HS-5 (cell line): ENCODE data around the gene CNN1.
"Not testable (repeated sequence)": the region's sequence is repeated elsewhere in the genome, so short reads cannot be mapped to it uniquely, and the experiment has no call there.

Experiments
- DNase-seq: peaks from one replicate; pipeline ENCODE4 v3.0.0-alpha.2; 2012; ENCODE audit warnings: low read depth

CNN1 gene

GRCh38 chr19:11534948-11535347 lies 3.7 kb upstream of the CNN1 start:
- no peak for DNase-seq

GRCh38 chr19:11535792-11536595 lies 2.7 kb upstream of the CNN1 start:
- no peak for DNase-seq

GRCh38 chr19:11539495-11540365 lies 1.1 kb downstream of the CNN1 start:
- DNase-seq, result no peak

GRCh38 chr19:11540645-11541044 lies 2.0 kb downstream of the CNN1 start:
- DNase-seq, result no peak

GRCh38 chr19:11541238-11541637 lies 2.6 kb downstream of the CNN1 start:
- DNase-seq, result no peak

GRCh38 chr19:11547929-11548700 lies 9.5 kb downstream of the CNN1 start:
- DNase-seq, result no peak

GRCh38 chr19:11549386-11549953 lies 10.8 kb downstream of the CNN1 start:
- DNase-seq, result no peak

- no peak for DNase-seq
Measured at GRCh38 chr19:11550265-11550664, 11.6 kb downstream of the CNN1 start.

- DNase-seq, result no peak
Measured at GRCh38 chr19:11551603-11552235, 13.1 kb downstream of the CNN1 start.

- no peak for DNase-seq
Measured at GRCh38 chr19:11552666-11553372, 14.2 kb downstream of the CNN1 start.

- no peak for DNase-seq
Measured at GRCh38 chr19:11554160-11554559, 15.5 kb downstream of the CNN1 start.

GRCh38 chr19:11555246-11555645 lies 16.6 kb downstream of the CNN1 start:
- no peak for DNase-seq

- no peak for DNase-seq
Measured at GRCh38 chr19:11556634-11557420, 18.2 kb downstream of the CNN1 start.

GRCh38 chr19:11558881-11559828 lies 20.5 kb downstream of the CNN1 start, which contains the start of gene ELOF1:
Gene ELOF1, minus strand, starts transcription at chr19:11559230. Its CDS starts 4,883 bp downstream, at chr19:11554347.
- DNase-seq, result peak; percentile 97

- DNase-seq, result no peak
Measured at GRCh38 chr19:11560404-11561051, 21.9 kb downstream of the CNN1 start.

GRCh38 chr19:11563532-11563931 lies 24.9 kb downstream of the CNN1 start:
- DNase-seq, result no peak

- DNase-seq, result not testable (repeated sequence)
Measured at GRCh38 chr19:11564082-11564807, 25.6 kb downstream of the CNN1 start.

GRCh38 chr19:11565649-11565980 lies 27.0 kb downstream of the CNN1 start:
- not testable (repeated sequence) for DNase-seq
